ENCODE results near the gene ZBTB25.

Gene ZBTB25

DNA sequence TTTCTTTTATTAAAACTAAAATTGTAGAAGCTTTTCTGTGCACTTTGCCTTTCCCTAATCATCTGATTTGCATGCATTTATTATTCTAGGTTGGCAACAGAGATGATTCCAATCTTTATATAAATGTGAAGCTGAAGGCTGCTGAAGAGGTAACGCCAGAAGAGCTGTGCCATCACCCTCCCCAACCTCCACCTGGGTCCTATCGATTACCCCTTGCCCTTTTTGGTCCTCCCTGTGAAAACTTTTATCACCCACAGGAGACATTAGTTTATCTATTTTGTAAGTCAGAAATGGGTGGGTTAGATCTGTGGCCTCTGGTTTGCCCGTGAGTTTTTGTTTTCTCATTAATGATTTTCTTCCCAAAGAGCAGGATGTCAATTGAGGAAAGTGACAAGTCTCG, 92.6 kb downstream of the ZBTB25 start:
- Histone ChIP-seq H3K36me3 (ENCODE audit: insufficient read depth, low read length) (peaks cover 76% of the 10 kb centered on the region), H2AFZ (ENCODE audit: low read length) (no peak overlapping the region), H4K20me1 (ENCODE audit: insufficient read depth, low read length) (no peaks in the 10 kb centered on the region), H3K27me3 (ENCODE audit: insufficient read depth, low read length) (no peaks in the 10 kb centered on the region), H3K79me2 (ENCODE audit: insufficient read depth, low read length) (peaks cover 5% of the 10 kb centered on the region; the same call in 1 of the 2 replicates), H3K4me2 (ENCODE audit: low read length) (no peak overlapping the region), H3K9me2 (ENCODE audit: low read depth, low read length) (no peaks in the 10 kb centered on the region), H3K9me3 (ENCODE audit: low read length) (no peaks in the 10 kb centered on the region), H3F3A (ENCODE audit: insufficient read depth, low read length) (no peaks in the 10 kb centered on the region), H3K4me1 (ENCODE audit: insufficient read depth, low read length, severe bottlenecking) (peaks cover 4% of the 10 kb centered on the region), H3K4me3 (ENCODE audit: low read depth, low read length, poor library complexity, severe bottlenecking) (no peak overlapping the region), H3K27ac (ENCODE audit: low read depth, low read length, poor library complexity, severe bottlenecking) (no peak overlapping the region), H3K9ac (ENCODE audit: low read length) (no peak overlapping the region)
- no peak for TF ChIP-seq EZH2 (IDR thresholded peaks at IDR 0.05; ENCODE audit: borderline replicate concordance, low read length)

DNA sequence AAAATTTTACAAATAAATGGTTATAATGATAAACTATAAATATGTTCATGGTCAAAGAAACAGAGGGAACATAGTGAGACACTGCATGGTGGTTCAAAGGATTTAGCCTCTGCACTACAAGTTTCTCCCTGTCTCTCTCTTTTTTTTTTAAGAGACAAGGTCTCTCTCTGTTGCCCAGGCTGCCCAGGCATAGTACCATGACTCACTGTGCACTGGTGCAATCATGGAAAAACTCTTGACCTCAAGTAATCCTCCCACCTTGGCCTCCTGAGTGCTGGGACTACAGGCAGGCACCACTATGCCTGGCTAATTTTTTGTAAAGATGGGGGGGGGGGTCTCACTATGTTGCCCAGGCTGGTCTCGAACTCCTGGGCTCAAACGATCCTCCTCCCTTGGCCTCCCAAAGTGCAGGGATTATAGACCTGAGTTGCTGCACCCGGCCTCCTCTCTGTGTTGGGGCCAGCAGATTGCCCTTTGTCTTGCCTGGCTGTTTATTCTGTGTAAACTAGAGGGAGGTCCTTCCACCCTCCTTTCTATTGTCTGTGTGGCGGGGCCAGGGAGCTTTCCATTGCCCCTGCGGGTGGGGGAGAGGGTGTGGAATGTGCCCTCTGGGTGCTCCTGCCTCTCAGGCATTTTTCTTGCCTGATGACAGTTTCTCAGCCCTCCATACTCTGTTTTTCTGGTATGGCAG, 93.4 kb downstream of the ZBTB25 start:
- Histone ChIP-seq H3K79me2 (ENCODE audit: insufficient read depth, low read length) (peaks cover 5% of the 10 kb centered on the region; the same call in 1 of the 2 replicates), H3K36me3 (ENCODE audit: insufficient read depth, low read length) (peaks cover 73% of the 10 kb centered on the region)

DNA sequence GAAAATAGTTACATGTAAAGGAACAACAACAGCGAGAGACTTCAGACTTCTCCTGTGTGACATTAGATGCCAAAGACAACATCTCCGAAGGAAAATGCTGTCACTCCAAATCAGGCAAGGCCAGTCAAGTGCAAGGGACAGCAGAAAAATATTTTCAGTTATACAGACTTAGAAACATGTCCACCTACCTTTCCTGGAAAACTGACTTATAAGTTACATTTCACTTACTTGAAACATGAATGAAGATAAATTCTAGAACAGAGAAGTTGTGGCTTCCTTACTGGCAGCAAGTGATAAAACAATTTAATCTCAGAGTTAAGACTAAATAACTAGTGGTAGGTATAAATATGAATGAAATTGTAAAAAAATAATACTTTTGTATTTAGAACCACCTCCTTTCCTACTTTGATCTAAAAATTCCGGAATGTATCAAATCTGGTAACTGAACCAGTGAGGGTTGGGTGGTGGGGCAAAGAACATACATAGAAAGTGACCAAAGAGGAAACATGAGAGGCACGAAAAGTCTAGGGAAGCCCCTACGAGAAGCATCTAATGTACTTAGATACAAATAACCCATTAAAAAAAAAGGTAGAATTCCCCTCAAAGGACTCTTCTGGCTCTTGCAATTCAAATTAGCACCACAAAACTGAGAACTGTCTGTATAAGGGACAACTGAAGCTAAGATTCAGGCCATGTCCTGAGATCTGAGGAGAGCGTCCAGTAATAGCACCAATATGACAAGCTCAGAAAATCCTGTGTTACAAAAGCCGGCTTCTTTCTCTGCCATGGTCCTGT, 94.3 kb downstream of the ZBTB25 start:
- H3K9me2 ChIP-seq (ENCODE audit: low read depth, low read length): no peaks in the 10 kb centered on the region
- H3K27ac ChIP-seq (ENCODE audit: low read depth, low read length, poor library complexity, severe bottlenecking): no peak overlapping the region
- TF ChIP-seq EZH2 (IDR thresholded peaks at IDR 0.05; ENCODE audit: borderline replicate concordance, low read length): no peak
- TF ChIP-seq, protein P1, sequence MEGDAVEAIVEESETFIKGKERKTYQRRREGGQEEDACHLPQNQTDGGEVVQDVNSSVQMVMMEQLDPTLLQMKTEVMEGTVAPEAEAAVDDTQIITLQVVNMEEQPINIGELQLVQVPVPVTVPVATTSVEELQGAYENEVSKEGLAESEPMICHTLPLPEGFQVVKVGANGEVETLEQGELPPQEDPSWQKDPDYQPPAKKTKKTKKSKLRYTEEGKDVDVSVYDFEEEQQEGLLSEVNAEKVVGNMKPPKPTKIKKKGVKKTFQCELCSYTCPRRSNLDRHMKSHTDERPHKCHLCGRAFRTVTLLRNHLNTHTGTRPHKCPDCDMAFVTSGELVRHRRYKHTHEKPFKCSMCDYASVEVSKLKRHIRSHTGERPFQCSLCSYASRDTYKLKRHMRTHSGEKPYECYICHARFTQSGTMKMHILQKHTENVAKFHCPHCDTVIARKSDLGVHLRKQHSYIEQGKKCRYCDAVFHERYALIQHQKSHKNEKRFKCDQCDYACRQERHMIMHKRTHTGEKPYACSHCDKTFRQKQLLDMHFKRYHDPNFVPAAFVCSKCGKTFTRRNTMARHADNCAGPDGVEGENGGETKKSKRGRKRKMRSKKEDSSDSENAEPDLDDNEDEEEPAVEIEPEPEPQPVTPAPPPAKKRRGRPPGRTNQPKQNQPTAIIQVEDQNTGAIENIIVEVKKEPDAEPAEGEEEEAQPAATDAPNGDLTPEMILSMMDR (IDR thresholded peaks at IDR 0.05; ENCODE audit: low read length): no peak
- peaks cover 4% of the 10 kb centered on the region for H3K4me1 ChIP-seq (ENCODE audit: insufficient read depth, low read length, severe bottlenecking)
- no peak overlapping the region for H3K4me3 ChIP-seq (ENCODE audit: low read depth, low read length, poor library complexity, severe bottlenecking)
- H3K9ac ChIP-seq (ENCODE audit: low read length): no peak overlapping the region
- peaks cover 76% of the 10 kb centered on the region for H3K36me3 ChIP-seq (ENCODE audit: insufficient read depth, low read length)
- H3F3A ChIP-seq (ENCODE audit: insufficient read depth, low read length): no peaks in the 10 kb centered on the region
- H3K4me2 ChIP-seq (ENCODE audit: low read length): no peak overlapping the region
- no peaks in the 10 kb centered on the region for H4K20me1 ChIP-seq (ENCODE audit: insufficient read depth, low read length)
- H3K27me3 ChIP-seq (ENCODE audit: insufficient read depth, low read length): no peaks in the 10 kb centered on the region
- H3K9me3 ChIP-seq (ENCODE audit: low read length): no peaks in the 10 kb centered on the region
- peaks cover 5% of the 10 kb centered on the region; the same call in 1 of the 2 replicates for H3K79me2 ChIP-seq (ENCODE audit: insufficient read depth, low read length)
- H2AFZ ChIP-seq (ENCODE audit: low read length): no peak overlapping the region

More for the DNA sequence above, 93.4 kb downstream of the ZBTB25 start:
- Histone ChIP-seq H4K20me1 (ENCODE audit: insufficient read depth, low read length) (no peaks in the 10 kb centered on the region), H3K4me2 (ENCODE audit: low read length) (no peak overlapping the region), H3K4me3 (ENCODE audit: low read depth, low read length, poor library complexity, severe bottlenecking) (no peak overlapping the region), H3K4me1 (ENCODE audit: insufficient read depth, low read length, severe bottlenecking) (peaks cover 4% of the 10 kb centered on the region), H3K9me2 (ENCODE audit: low read depth, low read length) (no peaks in the 10 kb centered on the region), H2AFZ (ENCODE audit: low read length) (no peak overlapping the region), H3K9ac (ENCODE audit: low read length) (no peak overlapping the region), H3F3A (ENCODE audit: insufficient read depth, low read length) (no peaks in the 10 kb centered on the region), H3K27me3 (ENCODE audit: insufficient read depth, low read length) (no peaks in the 10 kb centered on the region), H3K9me3 (ENCODE audit: low read length) (no peaks in the 10 kb centered on the region), H3K27ac (ENCODE audit: low read depth, low read length, poor library complexity, severe bottlenecking) (no peak overlapping the region)
- no peak for TF ChIP-seq EZH2 (IDR thresholded peaks at IDR 0.05; ENCODE audit: borderline replicate concordance, low read length)

DNA sequence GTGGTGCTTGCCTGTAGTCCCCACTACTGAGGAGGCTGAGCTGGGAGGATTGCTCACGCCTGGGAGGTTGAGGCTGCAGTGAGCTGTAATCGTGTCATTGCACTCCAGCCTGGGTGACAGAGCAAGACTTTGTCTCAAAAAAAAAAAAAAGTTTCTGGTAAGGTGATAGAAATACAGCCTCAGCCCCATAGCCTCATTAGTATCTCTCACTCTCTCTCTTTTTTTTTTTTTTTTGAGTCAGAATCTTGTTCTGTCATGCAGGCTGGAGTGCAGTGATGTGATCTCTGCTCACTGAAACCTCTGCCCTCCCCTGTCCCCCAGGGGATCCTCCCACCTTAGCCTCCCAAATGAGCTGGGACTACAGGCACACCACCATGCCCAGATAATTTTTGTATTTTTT, 96.3 kb downstream of the ZBTB25 start:
- no peak overlapping the region for H3K4me3 ChIP-seq (ENCODE audit: low read depth, low read length, poor library complexity, severe bottlenecking)
- peaks cover 78% of the 10 kb centered on the region for H3K36me3 ChIP-seq (ENCODE audit: insufficient read depth, low read length)
- no peaks in the 10 kb centered on the region for H3F3A ChIP-seq (ENCODE audit: insufficient read depth, low read length)
- H3K27ac ChIP-seq (ENCODE audit: low read depth, low read length, poor library complexity, severe bottlenecking): no peak overlapping the region
- H3K4me1 ChIP-seq (ENCODE audit: insufficient read depth, low read length, severe bottlenecking): peaks cover 4% of the 10 kb centered on the region
- no peak for TF ChIP-seq EZH2 (IDR thresholded peaks at IDR 0.05; ENCODE audit: borderline replicate concordance, low read length)
- TF ChIP-seq, protein P1 (IDR thresholded peaks at IDR 0.05; ENCODE audit: low read length): no peak
- H3K9ac ChIP-seq (ENCODE audit: low read length): no peak overlapping the region
- H3K9me3 ChIP-seq (ENCODE audit: low read length): no peaks in the 10 kb centered on the region
- H3K4me2 ChIP-seq (ENCODE audit: low read length): no peak overlapping the region
- no peaks in the 10 kb centered on the region for H3K9me2 ChIP-seq (ENCODE audit: low read depth, low read length)
- H4K20me1 ChIP-seq (ENCODE audit: insufficient read depth, low read length): no peaks in the 10 kb centered on the region
- H3K27me3 ChIP-seq (ENCODE audit: insufficient read depth, low read length): no peaks in the 10 kb centered on the region
- peaks cover 5% of the 10 kb centered on the region; the same call in 1 of the 2 replicates for H3K79me2 ChIP-seq (ENCODE audit: insufficient read depth, low read length)
- H2AFZ ChIP-seq (ENCODE audit: low read length): no peak overlapping the region

Data from OCI-LY1 (cell line).